HepG2 (cell line): Measurements from ENCODE around the gene ZBP1. TPM values are rescaled to one million over a fixed set of nuclear protein-coding genes. Genes with fewer than 3 reads are reported as not detected.

Experiments used
- ESRRA ChIP-seq: sonication (generic); formaldehyde crosslinking; IDR thresholded peaks from 2 replicates; pipeline ENCODE4 v1.5.1; 2020; ENCODE audit warnings: mild to moderate bottlenecking, low read depth, missing genetic modification reagents
- FOXP1 ChIP-seq, 2 experiments: fragments of 450-650 bp in 1 of 2; IDR thresholded peaks; 2 replicates each; pipeline ENCODE4 v1.6.1; 2017 to 2018; ENCODE audit warnings: antibody characterized with exemption in 1 of 2
- GATAD2A ChIP-seq: IDR thresholded peaks from 2 replicates; pipeline ENCODE4 v1.6.1; 2016
- MED13 ChIP-seq: sonication (generic); formaldehyde crosslinking; IDR thresholded peaks from 2 replicates; pipeline ENCODE4 v1.5.0; 2020; ENCODE audit warnings: missing genetic modification reagents
- NFKB2 ChIP-seq: sonication (generic); formaldehyde crosslinking; IDR thresholded peaks from 2 replicates; pipeline ENCODE4 v1.4.0; 2020; ENCODE audit warnings: missing genetic modification reagents, borderline replicate concordance
- NR1H2 ChIP-seq: sonication (generic); formaldehyde crosslinking; IDR thresholded peaks from 2 replicates; pipeline ENCODE4 v1.8.1; 2022; ENCODE audit warnings: low read depth, missing genetic modification reagents, borderline replicate concordance
- NR2C2 ChIP-seq: sonication (generic); formaldehyde crosslinking; IDR thresholded peaks from 2 replicates; pipeline ENCODE4 v1.4.0; 2020; ENCODE audit warnings: missing genetic modification reagents, mild to moderate bottlenecking, moderate library complexity, borderline replicate concordance
- PRDM4 ChIP-seq: sonication (generic); formaldehyde crosslinking; IDR thresholded peaks from 2 replicates; pipeline ENCODE4 v1.9.0; 2021; ENCODE audit warnings: missing genetic modification reagents, borderline replicate concordance
- RARA ChIP-seq: IDR thresholded peaks from 2 replicates; pipeline ENCODE4 v1.6.1; 2016; ENCODE audit warnings: missing genetic modification reagents, missing compliant biosample characterization
- SCMH1 ChIP-seq: sonication (generic); formaldehyde crosslinking; IDR thresholded peaks from 2 replicates; pipeline ENCODE4 v1.9.0; 2021; ENCODE audit warnings: missing genetic modification reagents, mild to moderate bottlenecking, borderline replicate concordance
- ZNF235 ChIP-seq: sonication (generic); formaldehyde crosslinking; IDR thresholded peaks from 2 replicates; pipeline ENCODE4 v1.8.1; 2023; ENCODE audit warnings: mild to moderate bottlenecking, missing genetic modification reagents, borderline replicate concordance
- ZNF281 ChIP-seq: sonication (generic); formaldehyde crosslinking; IDR thresholded peaks from 2 replicates; pipeline ENCODE4 v1.4.0; 2020; ENCODE audit warnings: missing genetic modification reagents, borderline replicate concordance
- ZNF460 ChIP-seq: sonication (generic); formaldehyde crosslinking; IDR thresholded peaks from 2 replicates; pipeline ENCODE4 v1.5.1; 2020; ENCODE audit warnings: missing genetic modification reagents, mild to moderate bottlenecking, borderline replicate concordance
- ZNF563 ChIP-seq: sonication (generic); formaldehyde crosslinking; IDR thresholded peaks from 2 replicates; pipeline ENCODE4 v1.8.0; 2022; ENCODE audit warnings: mild to moderate bottlenecking, moderate library complexity, missing genetic modification reagents
- ZNF687 ChIP-seq: sonication (generic); formaldehyde crosslinking; IDR thresholded peaks from 2 replicates; pipeline ENCODE4 v1.5.1; 2020; ENCODE audit warnings: mild to moderate bottlenecking, missing genetic modification reagents, moderate library complexity
- polyA plus RNA-seq, 8 experiments: library from polyadenylated mRNA; depleted of rRNA in 3 of 8; stranded (reverse) in 7 of 8; unstranded in 1 of 8; fragments of >200 nt; fragmentation: Illumina TruSeq in 4 of 8; extraction: Trizol in 4 of 8; gene quantifications; 2 replicates each; pipeline versions ENCODE4 v1.2.1 to v1.2.3, GENCODE V29; 2011 to 2016; ENCODE audit warnings: low read depth in 4 of 8, missing spikeins in 1 of 8, mixed read lengths in 1 of 8; ENCODE audit not compliant: insufficient read depth in 1 of 8
- total RNA-seq, 5 experiments: library from RNA; depleted of rRNA; stranded (reverse); fragments of >200 nt; fragmentation: Illumina TruSeq; extraction: Trizol; gene quantifications; 2 replicates each; pipeline ENCODE4 v1.2.3, GENCODE V29; 2016; ENCODE audit warnings: low read depth in 1 of 5
- TF ChIP-seq, protein P1 (sequence below): IDR thresholded peaks from 2 replicates; pipeline ENCODE4 v1.6.1; 2016

Gene ZBP1
- total and polyA plus RNA-seq, 2 of the 13 experiments (the other 11 are each of a cell fraction or from before 2014, with no cell fraction given): not detected

DNA sequence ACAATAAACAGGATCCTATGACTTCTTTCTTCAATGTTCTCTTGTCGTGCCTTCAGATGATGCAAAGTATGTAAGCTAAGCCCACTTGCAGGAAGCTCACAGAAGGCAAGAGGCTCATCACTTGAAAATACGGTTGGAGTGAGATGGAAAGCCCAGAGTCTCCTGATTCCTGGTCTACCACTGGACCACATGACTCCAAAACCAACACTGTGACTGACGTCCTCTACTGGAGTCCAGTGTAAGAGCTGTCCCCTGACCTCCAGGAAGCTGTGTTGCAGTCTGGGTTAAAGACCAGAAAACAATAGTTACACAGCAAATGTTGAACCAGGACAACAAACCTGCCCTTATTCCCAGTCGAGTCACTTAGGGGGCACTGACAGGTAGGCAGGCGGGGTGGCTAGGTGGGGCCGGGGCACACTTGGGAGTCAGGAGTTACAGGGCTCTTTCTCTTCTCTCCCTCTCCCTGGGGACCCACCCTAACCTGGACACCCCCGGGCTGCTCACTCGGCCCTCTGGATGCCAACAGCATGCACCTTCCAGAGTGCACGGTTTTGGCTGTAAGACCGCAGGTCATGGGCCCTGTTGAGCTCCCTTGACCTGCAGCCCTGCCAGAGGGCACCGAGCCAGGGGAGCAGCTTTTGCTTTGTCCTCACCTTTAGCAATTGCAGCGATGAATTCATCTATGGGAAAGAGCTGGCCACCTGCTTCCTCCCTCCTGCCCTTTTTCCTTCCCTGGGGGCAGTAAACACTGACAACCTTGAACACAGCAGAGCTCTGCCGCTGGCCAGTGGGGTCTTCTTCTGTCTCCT, 51.9 kb downstream of the ZBP1 start (continued):
- TF ChIP-seq ZNF281 (CRISPR knock-in tag): no peak
- TF ChIP-seq, protein P1, sequence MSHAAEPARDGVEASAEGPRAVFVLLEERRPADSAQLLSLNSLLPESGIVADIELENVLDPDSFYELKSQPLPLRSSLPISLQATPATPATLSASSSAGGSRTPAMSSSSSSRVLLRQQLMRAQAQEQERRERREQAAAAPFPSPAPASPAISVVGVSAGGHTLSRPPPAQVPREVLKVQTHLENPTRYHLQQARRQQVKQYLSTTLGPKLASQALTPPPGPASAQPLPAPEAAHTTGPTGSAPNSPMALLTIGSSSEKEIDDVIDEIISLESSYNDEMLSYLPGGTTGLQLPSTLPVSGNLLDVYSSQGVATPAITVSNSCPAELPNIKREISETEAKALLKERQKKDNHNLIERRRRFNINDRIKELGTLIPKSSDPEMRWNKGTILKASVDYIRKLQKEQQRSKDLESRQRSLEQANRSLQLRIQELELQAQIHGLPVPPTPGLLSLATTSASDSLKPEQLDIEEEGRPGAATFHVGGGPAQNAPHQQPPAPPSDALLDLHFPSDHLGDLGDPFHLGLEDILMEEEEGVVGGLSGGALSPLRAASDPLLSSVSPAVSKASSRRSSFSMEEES (CRISPR knock-in tag): peak; percentile 83; the same call in 1 of the 2 replicates
- peak; percentile 32; the same call in 1 of the 2 replicates for TF ChIP-seq ZNF235
- TF ChIP-seq RARA (CRISPR knock-in tag): peak; percentile 92
- TF ChIP-seq ZNF563 (CRISPR knock-in tag): peak; percentile 29; the same call in 1 of the 2 replicates
- peak; percentile 22; the same call in 1 of the 2 replicates for TF ChIP-seq NFKB2 (CRISPR knock-in tag)
- TF ChIP-seq FOXP1 (IDR thresholded peaks at IDR 0.05): no peak
- peak; percentile 86 for TF ChIP-seq FOXP1 (CRISPR knock-in tag; IDR thresholded peaks at IDR 0.05)
- TF ChIP-seq MED13 (CRISPR knock-in tag): no peak
- no peak for TF ChIP-seq PRDM4 (CRISPR knock-in tag)
- 0 out of 2 replicates have a peak, but pooled peaks have one; percentile 19 for TF ChIP-seq GATAD2A (CRISPR knock-in tag)
- peak; percentile 76 for TF ChIP-seq ZNF687
- TF ChIP-seq SCMH1: no peak
- peak; percentile 56; the same call in 1 of the 2 replicates for TF ChIP-seq NR2C2
- TF ChIP-seq NR1H2: no peak
- TF ChIP-seq ESRRA (CRISPR knock-in tag): 0 out of 2 replicates have a peak, but pooled peaks have one; percentile 78
- peak; percentile 32; the same call in 1 of the 2 replicates for TF ChIP-seq ZNF460 (CRISPR knock-in tag)
